GM08714 (cell line): Measurements from ENCODE around the gene MYF5.

ENCODE experiments used
- H3K4me3 ChIP-seq: fragments of 200-500 bp; sonication (Bioruptor generic); 2 replicates; pipeline ENCODE4 v1.5.1; 2014; ENCODE audit warnings: mild to moderate bottlenecking, low read length, inconsistent platforms
- ZNF274 ChIP-seq: IDR thresholded peaks from 2 replicates; pipeline ENCODE4 v1.6.1; 2012; ENCODE audit warnings: mild to moderate bottlenecking, low read depth, low read length

MYF5 gene

DNA sequence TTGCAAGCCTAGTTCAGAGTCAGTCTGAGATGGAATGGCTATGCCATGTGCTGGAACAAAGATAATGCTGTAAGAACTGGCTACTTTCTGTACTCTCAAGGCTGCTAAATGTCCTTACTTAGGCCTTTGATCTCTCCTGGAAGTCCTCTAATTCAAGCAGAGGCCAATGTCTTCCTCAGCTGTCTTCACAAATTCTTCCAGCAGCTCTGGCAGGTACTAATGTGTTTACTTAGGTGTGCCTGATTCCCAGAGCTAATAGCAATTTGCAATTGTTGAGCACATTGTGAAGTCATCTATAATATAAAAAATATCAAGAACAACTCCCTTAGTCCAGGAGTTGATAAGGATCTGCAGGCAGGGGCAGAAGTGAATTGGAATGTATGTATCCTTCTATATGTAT, 3.8 kb upstream of the MYF5 start:
- H3K4me3 ChIP-seq = no peak overlapping the region
- no peak for TF ChIP-seq ZNF274

DNA sequence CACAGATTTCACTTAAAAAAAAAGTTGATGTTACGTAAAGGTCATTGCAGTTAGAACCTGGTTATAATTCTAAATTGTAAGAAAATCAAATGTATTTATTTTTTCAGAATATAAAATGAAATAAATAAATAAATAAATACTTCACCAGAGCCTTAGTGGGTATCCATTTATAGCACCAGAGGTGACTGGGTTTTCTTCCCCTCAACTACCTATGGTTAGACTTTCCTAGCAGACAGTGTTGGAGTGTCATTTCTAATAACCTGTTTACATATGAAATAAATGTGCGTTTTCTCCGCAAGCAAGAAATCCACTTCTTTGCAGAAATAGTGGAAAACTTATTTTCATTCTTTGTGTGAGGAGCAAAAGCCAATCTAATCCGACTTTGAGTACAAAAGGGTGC, 3.3 kb upstream of the MYF5 start:
- no peak for TF ChIP-seq ZNF274
- H3K4me3 ChIP-seq = no peak overlapping the region

DNA sequence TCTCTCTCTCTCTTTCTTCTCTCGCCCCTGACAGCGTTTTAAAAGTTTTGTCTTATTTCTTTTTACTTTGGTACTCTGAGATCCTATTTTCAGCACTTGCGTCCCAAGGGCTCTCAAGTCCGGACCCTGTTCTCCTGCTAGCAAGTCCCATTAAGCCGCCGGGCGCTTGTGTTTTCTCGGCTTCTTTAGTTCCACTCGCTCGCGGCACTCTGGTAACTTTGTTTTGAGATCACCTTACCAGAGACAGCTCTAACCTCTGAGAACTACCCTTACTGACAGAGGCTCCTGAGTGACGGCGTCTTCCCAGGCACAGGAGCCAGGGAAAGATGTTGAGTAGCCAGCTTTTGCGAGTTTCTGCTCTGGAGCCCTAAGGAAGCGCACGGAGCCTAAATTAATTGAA, 2.7 kb upstream of the MYF5 start:
- H3K4me3 ChIP-seq = no peak overlapping the region
- TF ChIP-seq ZNF274 = no peak

DNA sequence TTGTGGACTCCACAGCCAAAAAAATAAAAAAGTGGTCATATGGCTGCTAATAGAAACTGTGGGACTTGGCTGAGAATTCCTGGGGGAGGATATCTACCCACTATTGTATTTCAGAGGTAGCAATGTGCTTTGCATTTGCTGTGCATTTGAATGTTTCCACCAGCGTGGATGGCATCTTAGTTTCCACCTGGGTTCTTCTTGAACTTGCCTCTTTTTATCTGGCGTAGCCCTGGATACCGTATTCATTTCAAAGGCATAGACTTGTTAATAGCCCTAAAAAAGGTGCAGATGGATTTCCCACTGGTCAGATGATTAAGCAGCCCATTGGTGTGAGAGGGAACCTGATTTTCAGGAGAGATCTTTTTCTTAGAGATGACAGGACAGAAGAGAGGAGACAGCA, 1.9 kb upstream of the MYF5 start:
- no peak for TF ChIP-seq ZNF274
- H3K4me3 ChIP-seq = no peak overlapping the region

DNA sequence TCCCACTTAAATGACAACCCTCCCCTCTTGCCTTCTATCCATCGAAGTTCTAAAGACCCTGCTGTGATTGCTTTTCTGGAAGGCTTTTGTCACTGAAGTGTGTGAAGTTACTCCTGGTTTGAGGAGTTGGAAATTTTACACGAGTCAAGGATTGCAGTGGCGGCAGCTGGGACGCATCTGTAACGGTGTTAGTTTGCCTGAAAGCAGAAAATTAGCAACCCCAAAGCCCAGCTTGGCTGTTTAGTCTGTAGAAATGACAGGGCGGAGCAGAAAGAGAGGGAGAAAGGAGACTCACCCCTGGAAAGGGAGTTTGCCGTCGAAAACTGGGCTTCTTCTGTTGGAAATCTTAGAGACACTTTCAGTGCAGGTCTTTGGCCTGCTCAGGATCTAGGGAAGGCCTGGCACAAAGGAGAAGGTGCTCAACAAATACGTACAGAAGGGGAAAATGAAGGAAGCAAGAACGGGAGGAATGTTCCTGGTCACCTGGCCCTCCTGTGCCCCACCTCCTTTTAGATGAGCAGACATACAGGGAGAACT, 931 bp upstream of the MYF5 start:
- no peak for TF ChIP-seq ZNF274
- no peak overlapping the region for H3K4me3 ChIP-seq

DNA sequence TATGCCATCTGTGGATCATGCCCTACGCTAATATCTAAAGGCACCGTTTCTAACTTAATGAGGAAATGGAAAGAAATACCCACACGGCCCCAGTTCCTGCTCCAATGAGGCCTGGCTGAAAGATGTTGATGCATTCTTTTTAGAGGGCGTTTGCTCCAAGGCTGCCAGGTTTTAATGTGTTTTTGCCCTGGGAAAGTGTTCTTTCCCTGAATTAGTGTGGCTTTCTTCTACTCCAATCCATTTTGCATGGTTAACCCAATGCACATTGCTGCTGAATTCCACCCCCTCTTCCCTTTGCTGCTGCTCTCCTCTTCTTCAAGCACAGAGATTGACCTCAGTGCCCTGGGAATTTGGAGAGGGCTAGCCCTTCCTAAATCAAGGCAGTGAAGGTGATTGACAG, 1.1 kb downstream of the MYF5 start:
- no peak for TF ChIP-seq ZNF274
- H3K4me3 ChIP-seq = no peak overlapping the region

DNA sequence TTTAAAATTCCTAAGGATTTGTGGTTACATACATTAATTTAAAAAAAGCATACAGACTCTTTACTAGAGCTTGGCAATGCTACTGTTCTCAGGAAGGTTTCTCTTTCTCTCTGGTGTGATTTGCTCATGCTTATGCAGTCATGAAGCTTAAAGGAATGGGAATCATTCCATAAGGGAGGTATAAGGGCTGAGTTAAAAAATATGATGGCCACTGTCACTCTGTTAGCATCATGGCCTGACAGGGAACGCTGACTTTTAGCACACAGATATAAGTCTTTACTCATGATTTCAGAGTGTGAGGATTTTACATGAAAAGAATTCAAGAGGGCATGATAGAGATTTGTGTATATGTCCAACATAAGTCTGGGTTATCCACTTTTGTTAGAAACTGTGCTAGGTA, 3.8 kb downstream of the MYF5 start:
- no peak for TF ChIP-seq ZNF274

DNA sequence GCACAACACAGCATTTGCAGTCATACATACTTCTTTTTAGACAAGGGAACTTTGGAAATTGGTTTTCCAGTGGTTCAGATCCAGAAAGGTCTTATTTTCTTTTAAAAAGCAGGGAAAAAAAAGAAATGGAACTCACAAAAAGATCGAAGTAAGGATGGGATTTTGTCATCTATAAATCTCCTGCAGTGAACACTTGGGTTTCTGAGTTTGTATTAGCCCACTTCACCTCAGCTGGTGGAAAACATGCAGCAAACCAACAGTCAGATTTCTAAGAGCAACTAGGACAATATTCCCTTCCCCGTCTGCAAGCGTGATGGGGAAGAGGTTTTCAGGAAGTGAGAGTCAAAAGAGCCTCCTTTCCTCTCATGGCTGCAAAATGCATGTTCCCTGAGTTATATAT, 4.6 kb downstream of the MYF5 start:
- no peak for TF ChIP-seq ZNF274
- no peak overlapping the region for H3K4me3 ChIP-seq

More for the DNA sequence above, 3.8 kb downstream of the MYF5 start:
- no peak overlapping the region for H3K4me3 ChIP-seq

DNA sequence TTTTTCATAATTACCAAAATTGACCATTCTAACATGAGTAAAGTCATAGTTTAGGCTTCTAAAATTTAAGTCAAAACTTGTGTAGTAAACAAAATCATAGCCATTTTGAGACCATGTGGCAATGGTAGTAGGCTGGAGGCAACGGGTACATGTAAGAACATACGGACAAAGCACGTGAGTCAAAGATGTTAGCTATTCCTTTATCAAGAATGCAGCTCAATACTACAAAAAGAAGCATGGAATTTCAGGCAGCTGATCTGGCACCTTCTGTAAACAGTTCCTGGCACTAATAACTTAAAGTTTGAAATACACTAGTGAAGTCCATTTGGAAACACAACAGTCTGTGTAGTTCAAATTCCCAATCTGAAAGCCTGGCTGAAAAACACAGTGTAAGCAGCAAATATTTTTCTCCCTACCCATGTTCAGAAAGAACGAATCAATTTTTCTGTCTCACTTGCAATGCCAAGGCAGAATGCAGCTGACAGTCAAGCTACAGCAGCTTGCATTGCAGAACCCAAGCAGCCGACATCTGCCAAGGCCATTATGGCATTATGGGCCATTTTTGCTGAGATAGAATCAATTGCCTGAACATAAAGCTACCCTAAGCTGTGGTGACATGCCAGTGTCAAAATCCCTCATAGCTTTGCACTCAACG, 29.3 kb downstream of the MYF5 start:
- H3K4me3 ChIP-seq = no peak overlapping the region
- TF ChIP-seq ZNF274 = no peak

DNA sequence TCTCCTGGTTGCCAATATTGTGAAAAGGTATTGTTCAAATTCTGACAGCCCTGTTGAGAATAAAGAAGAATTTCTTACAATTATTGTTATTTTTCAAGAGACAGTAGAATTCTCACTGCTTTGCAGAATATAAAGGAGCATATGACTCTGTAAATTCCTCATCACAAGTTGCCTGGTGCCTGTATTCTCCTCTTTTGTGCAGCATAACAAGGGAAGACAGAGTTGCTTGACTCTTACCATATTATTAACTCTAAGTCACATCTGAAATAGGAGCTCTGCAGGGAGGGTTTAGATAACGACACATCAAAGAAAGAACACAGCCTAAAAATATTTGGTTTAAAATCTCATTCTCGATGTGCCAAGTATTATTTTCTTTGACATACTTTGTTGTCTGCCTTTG, 31.1 kb downstream of the MYF5 start:
- H3K4me3 ChIP-seq = no peak overlapping the region
- no peak for TF ChIP-seq ZNF274

DNA sequence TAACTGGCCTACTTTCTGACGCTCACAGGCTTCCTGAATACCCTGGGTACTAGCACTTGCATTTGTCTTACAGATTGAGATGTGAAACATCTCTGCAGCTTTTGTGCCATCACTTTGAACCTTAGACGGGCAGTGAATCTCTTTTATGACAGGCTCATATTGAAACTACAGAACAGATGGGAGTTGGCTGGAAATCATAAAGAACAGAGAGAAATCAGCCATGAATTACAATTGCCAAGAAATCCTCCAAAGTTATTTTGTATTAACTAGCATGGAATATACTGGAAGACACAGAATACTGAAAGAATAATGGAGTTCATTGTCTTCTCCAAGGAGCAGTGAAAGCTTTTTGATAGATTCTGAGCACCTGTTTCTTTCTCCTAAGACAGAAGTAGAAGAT, 32.7 kb downstream of the MYF5 start:
- no peak overlapping the region for H3K4me3 ChIP-seq
- TF ChIP-seq ZNF274 = no peak

DNA sequence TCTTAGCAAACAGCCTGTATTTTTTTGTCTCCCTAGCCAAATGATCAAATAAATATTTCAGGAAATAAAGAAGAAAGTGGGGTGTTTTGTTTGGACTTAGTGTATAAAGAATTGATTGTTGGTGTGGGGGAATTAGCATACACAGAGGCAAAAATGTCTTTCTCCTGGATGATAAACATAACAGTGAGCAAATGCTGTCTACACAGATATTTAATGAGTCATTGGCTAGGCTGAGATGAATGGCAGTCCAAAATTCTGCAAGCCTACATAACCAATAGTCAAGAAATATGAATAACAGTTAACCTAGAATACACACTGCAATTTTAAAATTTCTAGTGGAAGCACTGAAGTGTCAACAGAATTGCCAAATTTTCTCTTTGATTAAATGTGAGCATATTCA, 35.8 kb downstream of the MYF5 start:
- no peak overlapping the region for H3K4me3 ChIP-seq
- TF ChIP-seq ZNF274 = no peak

DNA sequence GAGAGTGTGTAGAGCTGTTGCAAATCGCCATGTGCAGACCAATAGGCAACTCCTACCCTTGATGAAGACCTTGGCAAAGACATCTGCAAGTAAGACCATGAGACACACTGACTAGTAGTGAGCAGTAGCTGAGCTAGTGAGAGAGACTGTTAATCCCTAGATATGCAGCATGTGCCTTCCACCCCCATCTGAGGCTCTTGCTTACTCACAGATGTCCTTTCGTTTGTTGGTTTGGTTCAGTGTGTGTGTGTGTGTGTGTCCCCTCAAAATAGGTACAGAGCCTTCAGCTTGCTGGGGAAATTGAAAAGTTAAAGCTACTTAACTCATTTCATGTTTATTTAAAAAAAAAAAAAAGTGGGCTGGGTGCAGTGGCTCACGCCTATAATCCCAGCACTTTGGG, 37.6 kb downstream of the MYF5 start:
- TF ChIP-seq ZNF274 = no peak

DNA sequence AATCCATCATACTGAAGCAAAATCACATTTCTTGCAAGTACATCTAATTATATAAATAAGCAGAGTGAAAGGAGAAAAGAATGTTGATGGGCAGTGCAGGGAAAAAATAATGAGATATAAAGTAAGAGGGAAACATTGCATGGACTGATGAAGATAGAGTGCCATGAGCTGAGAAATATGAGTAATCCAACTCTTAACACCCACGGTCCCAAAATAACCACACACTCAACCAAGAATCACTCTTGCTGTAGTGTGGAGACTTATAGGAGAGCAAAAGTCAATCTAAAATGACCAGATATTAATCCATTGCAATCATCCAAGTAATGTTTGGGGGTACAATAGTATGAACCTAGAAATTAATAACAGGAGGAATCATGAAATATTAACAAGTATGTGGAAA, 40.2 kb downstream of the MYF5 start:
- H3K4me3 ChIP-seq = no peak overlapping the region

More for the DNA sequence above, 37.6 kb downstream of the MYF5 start:
- H3K4me3 ChIP-seq = no peak overlapping the region

DNA sequence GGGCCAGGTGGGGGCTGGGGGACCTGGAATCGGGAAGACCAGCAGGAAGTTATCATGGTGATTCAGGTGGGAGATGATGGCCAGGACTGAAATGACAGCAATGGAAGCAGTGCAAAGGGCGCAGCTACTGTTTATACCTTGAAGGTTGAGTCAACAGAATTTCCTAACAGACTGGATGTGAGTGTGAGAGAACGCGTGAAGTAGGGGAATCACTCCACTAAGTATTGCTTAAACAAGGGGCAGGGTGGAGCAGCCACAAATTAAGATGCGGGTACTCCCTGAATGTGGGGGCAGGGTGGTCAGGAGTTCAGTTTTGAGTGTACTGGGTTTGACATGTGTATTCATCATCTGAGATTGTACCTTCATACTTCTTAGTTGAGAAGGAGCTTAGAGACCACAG, 45.1 kb downstream of the MYF5 start:
- no peak for TF ChIP-seq ZNF274

More for the DNA sequence above, 40.2 kb downstream of the MYF5 start:
- no peak for TF ChIP-seq ZNF274

DNA sequence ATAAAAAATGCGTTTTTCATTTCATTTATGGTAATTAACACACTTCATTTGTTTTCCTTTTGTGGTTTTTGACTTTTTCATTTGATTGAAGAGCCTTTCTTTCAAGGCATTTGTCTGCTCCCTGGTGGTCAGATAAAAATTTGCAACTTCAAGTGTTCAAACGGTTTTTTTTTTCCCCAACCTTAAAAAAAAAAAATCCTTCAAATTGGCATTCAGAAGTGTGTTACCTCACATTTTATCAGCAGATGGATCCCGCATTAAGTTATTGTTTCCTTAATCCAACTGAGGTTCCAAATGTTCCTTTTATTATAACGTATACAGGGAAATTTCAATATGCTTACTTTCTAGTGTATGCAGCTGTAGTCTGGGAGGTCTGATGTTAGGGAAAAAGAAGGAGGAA, 47.2 kb downstream of the MYF5 start:
- H3K4me3 ChIP-seq = no peak overlapping the region
- TF ChIP-seq ZNF274 = no peak

More for the DNA sequence above, 45.1 kb downstream of the MYF5 start:
- H3K4me3 ChIP-seq = no peak overlapping the region
